Gastrocnemius medialis (tissue), 4 donors: ENCODE data around the gene PLA2G5. TPM values are rescaled to one million over a fixed set of nuclear protein-coding genes. Genes with fewer than 3 reads are reported as not detected.
A peak's percentile ranks its signal among the peaks of the same experiment; 100 is the strongest.

Source experiments
- ATAC-seq, 2 donors: fragments of 150-250 bp; one replicate each; pipeline ENCODE4 v1.9.1; 2016
- DNase-seq, 2 donors: peaks; one replicate each; pipeline ENCODE4 v3.0.0-alpha.2; 2019
- H3K27ac ChIP-seq, 4 donors: fragments of 200-600 bp; sonication (generic); 1 replicate in 1 of 4; 2 replicates in 3 of 4; pipeline ENCODE4 v1.5.1; 2016 to 2018; ENCODE audit warnings: mild to moderate bottlenecking in 2 of 4, moderate library complexity in 1 of 4
- H3K27me3 ChIP-seq, 3 donors: fragments of 200-600 bp; sonication (generic) in 2 of 3; 1 replicate in 1 of 3; 2 replicates in 2 of 3; pipeline versions ENCODE4 v1.5.1 to v1.6.0; 2016 to 2019; ENCODE audit warnings: mild to moderate bottlenecking in 1 of 3, moderate library complexity in 1 of 3
- H3K36me3 ChIP-seq, 2 donors: fragments of 200-600 bp; sonication (generic) in 1 of 2; one replicate each; pipeline ENCODE4 v1.5.1; 2017 to 2018
- H3K4me1 ChIP-seq, 2 donors: fragments of 200-600 bp; sonication (generic) in 1 of 2; one replicate each; pipeline ENCODE4 v1.5.1; 2016 to 2017; ENCODE audit warnings: mild to moderate bottlenecking in 2 of 2
- H3K4me3 ChIP-seq, 4 donors: fragments of 200-600 bp; sonication (generic) in 3 of 4; 1 replicate in 1 of 4; 2 replicates in 3 of 4; pipeline ENCODE4 v1.5.1; 2016 to 2019; ENCODE audit warnings: mild to moderate bottlenecking in 2 of 4
- H3K9me3 ChIP-seq, 3 donors: fragments of 200-600 bp; sonication (generic) in 2 of 3; 1 replicate in 1 of 3; 2 replicates in 2 of 3; pipeline ENCODE4 v1.5.1; 2016 to 2019
- POLR2A ChIP-seq, 2 donors: fragments of 450-650 bp; IDR thresholded peaks; one replicate each; pipeline ENCODE4 v1.6.1; 2017; ENCODE audit warnings: antibody characterized with exemption in 2 of 2, mild to moderate bottlenecking in 2 of 2, moderate library complexity in 2 of 2
- in situ Hi-C, 4 donors: fragments of 200-750 bp; cut with MboI; loops; one replicate each; pipeline versions ENCODE4 v1.15.0 to v1.8.0; 2017; ENCODE audit warnings: low sequenced_read_pairs in 4 of 4
- intact Hi-C: fragments of 100-400 bp; cut with DNase I; formaldehyde crosslinking; loops from one replicate; pipeline ENCODE4 v1.15.1; 2023; ENCODE audit warnings: low total_unique reads
- total RNA-seq, 4 donors: library from RNA; depleted of rRNA; stranded (reverse); fragments of >200 nt; gene quantifications; one replicate each; pipeline versions ENCODE4 v1.1.0 to v1.2.3, GENCODE V29; 2016
- TF ChIP-seq, protein P1 (sequence below), 5 experiments: fragments of 450-650 bp in 3 of 5; fragments of 200-600 bp in 2 of 5; sonication (generic) in 2 of 5; IDR thresholded peaks in 4 of 5; conservative IDR thresholded peaks in 1 of 5; 1 replicate in 4 of 5; 2 replicates in 1 of 5; pipeline ENCODE4 v1.5.1; 2016 to 2019; ENCODE audit warnings: antibody characterized with exemption in 5 of 5, mild to moderate bottlenecking in 3 of 5, moderate library complexity in 3 of 5

PLA2G5 gene
- total RNA-seq, 4 donors from 2014 or later, result not detected

DNA sequence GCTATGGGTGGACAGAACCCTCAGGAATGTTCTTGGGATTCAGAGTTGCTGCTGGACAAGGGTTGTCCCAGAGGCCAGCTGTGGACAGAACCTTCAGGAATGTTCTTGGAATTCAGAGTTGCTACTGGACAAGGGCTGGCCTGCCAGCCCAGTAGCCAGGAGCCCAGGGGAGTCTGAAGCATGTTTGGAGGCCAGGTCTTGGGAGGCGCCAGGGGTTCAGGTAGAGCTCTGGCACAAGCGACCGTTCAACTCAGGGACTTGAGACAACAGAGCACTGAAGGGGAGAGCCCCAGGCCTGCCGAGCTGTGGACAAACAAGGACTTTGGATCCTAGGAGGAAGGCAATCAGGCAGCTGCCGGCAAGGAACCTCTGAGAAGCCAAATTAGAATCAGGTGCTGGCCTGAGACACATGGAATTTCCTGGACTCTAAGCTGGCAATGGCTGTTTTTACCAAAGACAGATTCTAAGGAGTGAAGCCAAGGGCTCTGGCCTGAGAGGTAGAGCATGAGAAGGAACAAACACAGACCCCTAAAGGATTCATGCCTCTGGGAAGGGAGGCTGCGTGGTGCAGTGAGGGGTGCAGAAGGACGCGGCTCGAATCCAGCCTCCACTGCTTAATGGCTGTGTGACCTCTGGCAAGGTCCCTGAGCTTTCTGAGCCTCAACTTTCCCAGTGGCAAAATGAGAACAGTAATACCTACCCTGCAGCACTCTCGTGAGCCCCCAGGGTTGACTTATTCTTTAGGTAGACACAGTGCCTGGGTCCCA is 13.4 kb downstream of the PLA2G5 start:
- Histone ChIP-seq H3K36me3 (no peaks in the 10 kb centered on the region), H3K9me3 (no peaks in the 10 kb centered on the region), H3K27ac (no peak overlapping the region), H3K4me3 (no peak overlapping the region), H3K27me3 (peaks cover 0 to 3% (median under 1%) of the 10 kb centered on the region in 3 donors), H3K4me1 (no peaks in the 10 kb centered on the region)
- no peak for TF ChIP-seq POLR2A (IDR thresholded peaks at IDR 0.05)
- TF ChIP-seq, protein P1, sequence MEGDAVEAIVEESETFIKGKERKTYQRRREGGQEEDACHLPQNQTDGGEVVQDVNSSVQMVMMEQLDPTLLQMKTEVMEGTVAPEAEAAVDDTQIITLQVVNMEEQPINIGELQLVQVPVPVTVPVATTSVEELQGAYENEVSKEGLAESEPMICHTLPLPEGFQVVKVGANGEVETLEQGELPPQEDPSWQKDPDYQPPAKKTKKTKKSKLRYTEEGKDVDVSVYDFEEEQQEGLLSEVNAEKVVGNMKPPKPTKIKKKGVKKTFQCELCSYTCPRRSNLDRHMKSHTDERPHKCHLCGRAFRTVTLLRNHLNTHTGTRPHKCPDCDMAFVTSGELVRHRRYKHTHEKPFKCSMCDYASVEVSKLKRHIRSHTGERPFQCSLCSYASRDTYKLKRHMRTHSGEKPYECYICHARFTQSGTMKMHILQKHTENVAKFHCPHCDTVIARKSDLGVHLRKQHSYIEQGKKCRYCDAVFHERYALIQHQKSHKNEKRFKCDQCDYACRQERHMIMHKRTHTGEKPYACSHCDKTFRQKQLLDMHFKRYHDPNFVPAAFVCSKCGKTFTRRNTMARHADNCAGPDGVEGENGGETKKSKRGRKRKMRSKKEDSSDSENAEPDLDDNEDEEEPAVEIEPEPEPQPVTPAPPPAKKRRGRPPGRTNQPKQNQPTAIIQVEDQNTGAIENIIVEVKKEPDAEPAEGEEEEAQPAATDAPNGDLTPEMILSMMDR (IDR thresholded peaks at IDR 0.05 in 4 of 5, conservative IDR thresholded peaks at IDR 0.05 in 1 of 5), result no peak
- ATAC-seq (peak; percentile 51 to 76), DNase-seq (peak in 1 of 2 donors; percentile 39)
- in situ Hi-C loops, result no loop called here
- intact Hi-C loops, result no loop called here

DNA sequence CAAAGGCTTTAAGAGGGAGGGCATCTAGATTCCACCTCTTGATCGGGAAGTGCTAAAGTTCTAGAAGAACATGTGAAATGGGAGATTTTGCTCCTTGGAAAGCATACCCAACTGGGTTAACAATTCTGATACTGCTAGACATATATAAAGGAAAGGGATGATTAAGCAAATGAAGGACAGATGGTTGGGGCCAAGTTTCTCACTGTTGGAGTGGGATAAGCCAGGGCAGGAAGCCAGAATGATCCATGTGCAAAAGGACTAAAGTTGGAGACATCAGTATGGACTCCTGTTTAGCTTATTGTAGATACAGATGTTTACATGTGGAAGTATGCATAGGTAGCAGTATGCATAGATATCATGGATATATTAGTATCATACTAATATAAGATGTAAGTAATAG is 16.8 kb downstream of the PLA2G5 start:
- no peaks in the 10 kb centered on the region for H3K9me3 ChIP-seq
- no peaks in the 10 kb centered on the region for H3K4me1 ChIP-seq
- H3K27me3 ChIP-seq, result no peaks in the 10 kb centered on the region
- TF ChIP-seq POLR2A (IDR thresholded peaks at IDR 0.05), result no peak
- TF ChIP-seq, protein P1 (IDR thresholded peaks at IDR 0.05 in 4 of 5, conservative IDR thresholded peaks at IDR 0.05 in 1 of 5), result no peak
- DNase-seq, result no peak
- intact Hi-C loops, result no loop called here
- ATAC-seq, result no peak
- no peak overlapping the region for H3K4me3 ChIP-seq
- no peak overlapping the region for H3K27ac ChIP-seq
- H3K36me3 ChIP-seq, result no peaks in the 10 kb centered on the region
- in situ Hi-C loops, result no loop called here

DNA sequence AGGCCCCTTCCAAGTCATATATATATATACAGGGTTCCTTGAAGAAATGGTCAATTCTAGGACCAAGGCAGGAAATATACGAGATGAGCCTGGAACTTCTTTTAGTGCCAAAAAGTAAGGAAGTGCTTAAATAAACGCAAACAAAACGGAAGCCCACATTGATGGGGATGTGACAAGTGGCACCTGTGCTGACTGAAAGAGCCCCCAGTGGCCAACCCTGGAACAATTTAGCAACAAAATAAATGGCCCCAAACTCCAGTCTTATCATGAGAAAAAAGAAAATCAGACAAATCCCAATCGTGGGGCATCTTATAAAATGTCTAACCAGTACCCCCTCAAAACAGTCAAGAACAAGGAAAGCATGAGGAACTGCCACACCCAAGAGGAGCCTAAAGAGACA is 17.7 kb downstream of the PLA2G5 start:
- no peak for TF ChIP-seq POLR2A (IDR thresholded peaks at IDR 0.05)
- TF ChIP-seq, protein P1 (IDR thresholded peaks at IDR 0.05 in 4 of 5, conservative IDR thresholded peaks at IDR 0.05 in 1 of 5), result no peak
- Histone ChIP-seq H3K4me3 (no peak overlapping the region), H3K36me3 (no peaks in the 10 kb centered on the region), H3K27me3 (no peaks in the 10 kb centered on the region), H3K4me1 (no peaks in the 10 kb centered on the region), H3K27ac (no peak overlapping the region), H3K9me3 (no peaks in the 10 kb centered on the region)
- in situ Hi-C loops, result no loop called here
- ATAC-seq, result no peak
- DNase-seq, result no peak
- intact Hi-C loops, result no loop called here

DNA sequence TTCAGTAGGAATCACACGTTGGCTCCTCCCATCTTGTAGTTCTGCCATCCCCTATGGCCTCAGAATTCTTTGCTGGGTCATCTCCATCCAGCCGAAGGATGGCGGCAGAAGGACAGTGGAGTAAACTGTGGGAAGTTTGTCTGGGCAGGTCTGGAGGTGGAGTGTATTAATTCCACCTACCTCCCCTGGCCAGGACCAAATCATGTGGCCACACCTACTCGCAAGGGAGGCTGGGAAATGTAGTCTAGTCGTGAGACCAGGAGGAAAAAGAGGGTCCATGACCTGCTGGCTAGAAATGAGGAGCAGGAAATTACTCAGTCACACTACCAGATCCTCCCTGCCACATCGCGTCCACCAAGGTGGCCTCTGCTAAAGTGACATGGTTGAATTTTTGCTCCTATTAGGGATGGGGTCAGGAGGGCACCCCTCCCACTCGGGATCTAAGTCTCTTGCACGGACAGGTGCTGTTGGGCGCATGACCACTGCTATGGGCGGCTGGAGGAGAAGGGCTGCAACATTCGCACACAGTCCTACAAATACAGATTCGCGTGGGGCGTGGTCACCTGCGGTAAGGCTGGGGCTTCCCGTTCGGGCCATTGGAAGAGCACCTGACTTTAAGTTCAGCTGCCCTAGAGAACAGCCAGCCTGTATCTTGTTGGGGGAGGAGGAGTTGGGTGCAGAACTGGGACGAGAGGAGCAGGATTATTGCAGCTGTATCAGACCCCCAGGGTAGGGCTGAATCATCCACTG is 19.5 kb downstream of the PLA2G5 start:
- H3K4me3 ChIP-seq, result no peak overlapping the region
- no peaks in the 10 kb centered on the region for H3K9me3 ChIP-seq
- H3K27me3 ChIP-seq, result no peaks in the 10 kb centered on the region
- intact Hi-C loops, result no loop called here
- H3K36me3 ChIP-seq, result no peaks in the 10 kb centered on the region
- no peak for ATAC-seq
- TF ChIP-seq POLR2A (IDR thresholded peaks at IDR 0.05), result no peak
- TF ChIP-seq, protein P1 (IDR thresholded peaks at IDR 0.05 in 4 of 5, conservative IDR thresholded peaks at IDR 0.05 in 1 of 5), result no peak
- H3K4me1 ChIP-seq, result no peaks in the 10 kb centered on the region
- H3K27ac ChIP-seq, result no peak overlapping the region
- in situ Hi-C loops, result no loop called here
- DNase-seq, result no peak
